GM12878 (cell line): ENCODE data around the gene OR2B2. TPM values are rescaled to one million over a fixed set of nuclear protein-coding genes. Genes with fewer than 3 reads are reported as not detected.

ENCODE experiments used
- CBFB ChIP-seq: IDR thresholded peaks from 2 replicates; pipeline ENCODE4 v1.6.1; 2016; ENCODE audit warnings: antibody characterized with exemption, low read depth
- CHD4 ChIP-seq: fragments of 200-600 bp; sonication (generic); IDR thresholded peaks from 2 replicates; pipeline ENCODE4 v1.6.1; 2016; ENCODE audit warnings: mild to moderate bottlenecking
- FOS ChIP-seq: IDR thresholded peaks from 3 replicates; pipeline ENCODE4 v1.6.1; 2011; ENCODE audit warnings: borderline replicate concordance; ENCODE audit not compliant: insufficient read length; ENCODE audit errors: extremely low read depth
- GABPA ChIP-seq: IDR thresholded peaks from 2 replicates; pipeline ENCODE4 v1.6.1; 2014; ENCODE audit warnings: antibody characterized with exemption, low read depth, mild to moderate bottlenecking, inconsistent platforms
- HCFC1 ChIP-seq: fragments of 150-350 bp; IDR thresholded peaks from 2 replicates; pipeline ENCODE4 v1.6.1; 2014; ENCODE audit warnings: low read length
- KLF5 ChIP-seq: fragments of 450-650 bp; IDR thresholded peaks from 2 replicates; pipeline ENCODE4 v1.6.1; 2014; ENCODE audit warnings: mild to moderate bottlenecking; ENCODE audit not compliant: partially characterized antibody
- MTA2 ChIP-seq: fragments of 450-650 bp; IDR thresholded peaks from 2 replicates; pipeline ENCODE4 v1.6.1; 2016; ENCODE audit warnings: low read depth, mild to moderate bottlenecking, moderate library complexity
- MXI1 ChIP-seq: fragments of 150-350 bp; IDR thresholded peaks from 2 replicates; pipeline ENCODE4 v1.6.1; 2011; ENCODE audit warnings: low read depth, mild to moderate bottlenecking, inconsistent platforms, low read length, improper control_type of control experiment
- NR2C1 ChIP-seq: fragments of 450-650 bp; IDR thresholded peaks from 2 replicates; pipeline ENCODE4 v1.6.1; 2017; ENCODE audit warnings: antibody characterized with exemption, mild to moderate bottlenecking, moderate library complexity
- PML ChIP-seq: IDR thresholded peaks from 2 replicates; pipeline ENCODE4 v1.6.1; 2012; ENCODE audit warnings: low read length, inconsistent platforms
- RAD21 ChIP-seq: IDR thresholded peaks from 2 replicates; pipeline ENCODE4 v1.6.1; 2011; ENCODE audit warnings: mild to moderate bottlenecking, low read depth, low read length, moderate library complexity; ENCODE audit not compliant: insufficient read depth
- RAD51 ChIP-seq: fragments of 450-650 bp; IDR thresholded peaks from 2 replicates; pipeline ENCODE4 v1.6.1; 2016; ENCODE audit warnings: moderate library complexity, mild to moderate bottlenecking, inconsistent platforms
- RB1 ChIP-seq: fragments of 450-650 bp; formaldehyde crosslinking; IDR thresholded peaks from 2 replicates; pipeline ENCODE4 v1.6.1; 2017; ENCODE audit warnings: mild to moderate bottlenecking, borderline replicate concordance
- SMARCA5 ChIP-seq: fragments of 450-650 bp; IDR thresholded peaks from 2 replicates; pipeline ENCODE4 v1.6.1; 2017; ENCODE audit warnings: mild to moderate bottlenecking
- SRF ChIP-seq, 2 experiments: IDR thresholded peaks; 2 replicates each; pipeline ENCODE4 v1.6.1; 2011; ENCODE audit warnings: low read depth in 2 of 2, low read length in 2 of 2, mild to moderate bottlenecking in 1 of 2, moderate library complexity in 1 of 2
- STAT1 ChIP-seq: fragments of 450-650 bp; conservative IDR thresholded peaks from 2 replicates; pipeline ENCODE4 v1.6.1; 2014; ENCODE audit warnings: antibody characterized with exemption, mild to moderate bottlenecking
- WRNIP1 ChIP-seq: IDR thresholded peaks from 2 replicates; pipeline ENCODE4 v1.6.1; 2011; ENCODE audit warnings: low read depth, low read length, improper control_type of control experiment, borderline replicate concordance
- YY1 ChIP-seq: IDR thresholded peaks from 2 replicates; pipeline ENCODE4 v1.6.1; 2011; ENCODE audit warnings: low read depth, mild to moderate bottlenecking, low read length
- ZNF217 ChIP-seq: fragments of 450-650 bp; IDR thresholded peaks from 2 replicates; pipeline ENCODE4 v1.6.1; 2017; ENCODE audit warnings: antibody characterized with exemption, mild to moderate bottlenecking
- ZNF274 ChIP-seq: IDR thresholded peaks from one replicate; pipeline ENCODE4 v1.8.0; 2011; ENCODE audit not compliant: insufficient read length, insufficient read depth
- ZNF384 ChIP-seq: IDR thresholded peaks from 2 replicates; pipeline ENCODE4 v1.6.1; 2012; ENCODE audit warnings: low read depth, mild to moderate bottlenecking, low read length, improper control_type of control experiment, borderline replicate concordance
- polyA plus RNA-seq, 11 experiments: library from polyadenylated mRNA; depleted of rRNA in 4 of 11; unstranded in 6 of 11; stranded (reverse) in 5 of 11; fragments of >200 nt; fragmentation: Nextera tagmentation in 4 of 11; fragmentation: Illumina TruSeq in 1 of 11; extraction: Ambion mirVana in 4 of 11; extraction: Trizol in 1 of 11; gene quantifications; 1 replicate in 1 of 11; 2 replicates in 10 of 11; pipeline versions ENCODE4 v1.2.1 to v1.2.3, GENCODE V29; 2011 to 2016; ENCODE audit warnings: inconsistent platforms in 2 of 11, missing spikeins in 2 of 11, low read depth in 1 of 11
- total RNA-seq, 4 experiments: library from RNA; depleted of rRNA in 3 of 4; stranded (reverse); fragments of >200 nt in 3 of 4; fragmentation: Illumina TruSeq in 1 of 4; extraction: Trizol in 1 of 4; gene quantifications; 2 replicates each; pipeline versions ENCODE4 v1.2.1 to v1.2.3, GENCODE V29; 2013 to 2021
- TF ChIP-seq, protein P1 (sequence below): fragments of 450-650 bp; IDR thresholded peaks from 2 replicates; pipeline ENCODE4 v1.6.1; 2014; ENCODE audit warnings: mild to moderate bottlenecking
- TF ChIP-seq, protein P2 (sequence below): fragments of 450-650 bp; conservative IDR thresholded peaks from 2 replicates; pipeline ENCODE4 v1.6.1; 2017; ENCODE audit warnings: mild to moderate bottlenecking, moderate library complexity
- TF ChIP-seq, protein P3 (sequence below): fragments of 450-650 bp; IDR thresholded peaks from 2 replicates; pipeline ENCODE4 v1.6.1; 2017; ENCODE audit warnings: low read depth, mild to moderate bottlenecking, moderate library complexity
- TF ChIP-seq, protein P4 (sequence below): IDR thresholded peaks from 2 replicates; pipeline ENCODE4 v1.6.1; 2012; ENCODE audit warnings: low read depth, low read length, improper control_type of control experiment

OR2B2 gene
- total and polyA plus RNA-seq, 10 of the 15 experiments (the other 5 are each of a cell fraction or from before 2014, with no cell fraction given): not detected

DNA sequence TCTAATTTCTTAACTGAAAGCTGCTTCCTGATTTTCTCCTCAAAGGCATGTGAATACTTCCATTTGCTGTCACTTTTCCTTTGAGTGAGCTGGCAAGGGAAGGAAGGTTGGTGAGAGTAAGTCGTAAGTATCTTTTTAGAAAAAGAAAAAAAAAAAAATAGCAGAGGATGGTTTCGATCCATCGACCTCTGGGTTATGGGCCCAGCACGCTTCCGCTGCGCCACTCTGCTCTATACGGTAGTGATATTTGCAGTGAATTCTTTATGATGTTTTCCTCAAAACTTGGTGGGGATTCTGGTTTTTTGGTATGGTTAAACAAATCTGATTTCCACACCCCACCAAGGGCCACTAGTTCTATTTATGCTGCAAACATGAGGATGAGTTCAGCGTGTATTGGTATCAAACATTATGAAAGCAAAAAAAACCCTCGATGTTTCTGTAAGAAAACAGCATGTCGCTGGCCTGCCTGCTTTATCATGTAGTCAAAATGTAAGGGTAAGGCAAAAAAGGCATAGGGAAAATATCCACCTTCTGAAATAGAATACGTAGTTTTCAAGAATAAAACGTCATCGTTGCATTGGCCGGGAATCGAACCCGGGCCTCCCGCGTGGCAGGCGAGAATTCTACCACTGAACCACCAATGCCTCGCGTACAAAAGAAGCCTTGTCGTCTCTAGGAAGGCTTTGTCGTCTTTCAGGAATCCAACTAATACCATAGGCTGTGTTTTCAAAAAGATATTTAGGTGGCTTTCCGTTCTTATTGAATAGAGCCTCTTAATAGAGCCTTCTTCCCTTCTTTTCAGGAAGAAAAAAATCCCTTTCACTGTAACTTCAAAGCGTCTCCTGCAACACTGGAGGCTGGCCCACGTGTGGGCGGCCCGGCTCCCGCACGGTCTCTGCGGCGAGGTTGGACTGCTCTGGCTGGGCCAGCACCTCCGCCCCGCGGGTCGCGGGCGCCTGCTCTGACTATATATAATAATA, 9.6 kb downstream of the OR2B2 start (continued):
- TF ChIP-seq ZNF384 (peak; percentile 73), ZNF217 (peak; percentile 79; the same call in 1 of the 2 replicates), FOS (no peak), RAD21 (no peak), KLF5 (peak; percentile 71), ZNF274 (no peak), SMARCA5 (peak; percentile 95), NR2C1 (no peak), CBFB (peak; percentile 65), RAD51 (no peak; the same call in 1 of the 2 replicates), HCFC1 (no peak), MXI1 (no peak; the same call in 1 of the 2 replicates), RB1 (peak; percentile 77), WRNIP1 (no peak), YY1 (peak; percentile 46; the same call in 1 of the 2 replicates), MTA2 (peak; percentile 35; the same call in 1 of the 2 replicates), GABPA (peak; percentile 19; the same call in 1 of the 2 replicates), CHD4 (no peak), SRF (IDR thresholded peaks at IDR 0.05; ENCODE audit: low read depth in 2 of 2, low read length in 2 of 2) (no peak), STAT1 (0 out of 2 replicates have a peak, but pooled peaks have one; percentile 23), PML (peak; percentile 61; the same call in 1 of the 2 replicates)
- TF ChIP-seq, protein P1, sequence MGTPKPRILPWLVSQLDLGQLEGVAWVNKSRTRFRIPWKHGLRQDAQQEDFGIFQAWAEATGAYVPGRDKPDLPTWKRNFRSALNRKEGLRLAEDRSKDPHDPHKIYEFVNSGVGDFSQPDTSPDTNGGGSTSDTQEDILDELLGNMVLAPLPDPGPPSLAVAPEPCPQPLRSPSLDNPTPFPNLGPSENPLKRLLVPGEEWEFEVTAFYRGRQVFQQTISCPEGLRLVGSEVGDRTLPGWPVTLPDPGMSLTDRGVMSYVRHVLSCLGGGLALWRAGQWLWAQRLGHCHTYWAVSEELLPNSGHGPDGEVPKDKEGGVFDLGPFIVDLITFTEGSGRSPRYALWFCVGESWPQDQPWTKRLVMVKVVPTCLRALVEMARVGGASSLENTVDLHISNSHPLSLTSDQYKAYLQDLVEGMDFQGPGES: no peak
- TF ChIP-seq, protein P2, sequence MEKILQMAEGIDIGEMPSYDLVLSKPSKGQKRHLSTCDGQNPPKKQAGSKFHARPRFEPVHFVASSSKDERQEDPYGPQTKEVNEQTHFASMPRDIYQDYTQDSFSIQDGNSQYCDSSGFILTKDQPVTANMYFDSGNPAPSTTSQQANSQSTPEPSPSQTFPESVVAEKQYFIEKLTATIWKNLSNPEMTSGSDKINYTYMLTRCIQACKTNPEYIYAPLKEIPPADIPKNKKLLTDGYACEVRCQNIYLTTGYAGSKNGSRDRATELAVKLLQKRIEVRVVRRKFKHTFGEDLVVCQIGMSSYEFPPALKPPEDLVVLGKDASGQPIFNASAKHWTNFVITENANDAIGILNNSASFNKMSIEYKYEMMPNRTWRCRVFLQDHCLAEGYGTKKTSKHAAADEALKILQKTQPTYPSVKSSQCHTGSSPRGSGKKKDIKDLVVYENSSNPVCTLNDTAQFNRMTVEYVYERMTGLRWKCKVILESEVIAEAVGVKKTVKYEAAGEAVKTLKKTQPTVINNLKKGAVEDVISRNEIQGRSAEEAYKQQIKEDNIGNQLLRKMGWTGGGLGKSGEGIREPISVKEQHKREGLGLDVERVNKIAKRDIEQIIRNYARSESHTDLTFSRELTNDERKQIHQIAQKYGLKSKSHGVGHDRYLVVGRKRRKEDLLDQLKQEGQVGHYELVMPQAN: peak; percentile 34; the same call in 1 of the 2 replicates
- TF ChIP-seq, protein P3, sequence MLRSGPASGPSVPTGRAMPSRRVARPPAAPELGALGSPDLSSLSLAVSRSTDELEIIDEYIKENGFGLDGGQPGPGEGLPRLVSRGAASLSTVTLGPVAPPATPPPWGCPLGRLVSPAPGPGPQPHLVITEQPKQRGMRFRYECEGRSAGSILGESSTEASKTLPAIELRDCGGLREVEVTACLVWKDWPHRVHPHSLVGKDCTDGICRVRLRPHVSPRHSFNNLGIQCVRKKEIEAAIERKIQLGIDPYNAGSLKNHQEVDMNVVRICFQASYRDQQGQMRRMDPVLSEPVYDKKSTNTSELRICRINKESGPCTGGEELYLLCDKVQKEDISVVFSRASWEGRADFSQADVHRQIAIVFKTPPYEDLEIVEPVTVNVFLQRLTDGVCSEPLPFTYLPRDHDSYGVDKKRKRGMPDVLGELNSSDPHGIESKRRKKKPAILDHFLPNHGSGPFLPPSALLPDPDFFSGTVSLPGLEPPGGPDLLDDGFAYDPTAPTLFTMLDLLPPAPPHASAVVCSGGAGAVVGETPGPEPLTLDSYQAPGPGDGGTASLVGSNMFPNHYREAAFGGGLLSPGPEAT: peak; percentile 53; the same call in 1 of the 2 replicates
- TF ChIP-seq, protein P4, sequence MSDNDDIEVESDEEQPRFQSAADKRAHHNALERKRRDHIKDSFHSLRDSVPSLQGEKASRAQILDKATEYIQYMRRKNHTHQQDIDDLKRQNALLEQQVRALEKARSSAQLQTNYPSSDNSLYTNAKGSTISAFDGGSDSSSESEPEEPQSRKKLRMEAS: no peak
